Effector CD8-positive, alpha-beta T cell (primary cell): ENCODE data around the gene TMPRSS11D.

Experiments used
- DNase-seq: peaks from one replicate; lab custom pipeline; 2025; lab: John Stamatoyannopoulos, UW

Gene TMPRSS11D

DNA sequence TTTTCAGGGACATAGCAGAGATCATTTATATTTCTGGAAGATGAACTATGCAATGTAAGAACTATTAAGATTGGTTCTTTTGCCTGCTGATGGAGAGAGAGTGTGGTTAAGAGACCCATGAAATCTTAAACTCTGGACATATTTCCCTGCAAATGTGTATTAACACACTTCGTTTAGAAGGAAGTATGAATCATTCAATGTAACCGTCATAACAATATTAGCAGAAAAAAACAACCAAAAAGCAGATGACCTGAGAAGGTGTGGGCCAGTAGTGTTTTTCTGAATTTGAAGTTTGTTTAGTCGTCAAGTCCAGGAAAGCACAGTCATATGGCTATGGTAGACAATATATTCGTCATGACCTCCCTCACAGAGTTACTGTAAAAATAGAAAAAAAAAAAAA lies 2.5 kb upstream of the TMPRSS11D start:
- no peak for DNase-seq

DNA sequence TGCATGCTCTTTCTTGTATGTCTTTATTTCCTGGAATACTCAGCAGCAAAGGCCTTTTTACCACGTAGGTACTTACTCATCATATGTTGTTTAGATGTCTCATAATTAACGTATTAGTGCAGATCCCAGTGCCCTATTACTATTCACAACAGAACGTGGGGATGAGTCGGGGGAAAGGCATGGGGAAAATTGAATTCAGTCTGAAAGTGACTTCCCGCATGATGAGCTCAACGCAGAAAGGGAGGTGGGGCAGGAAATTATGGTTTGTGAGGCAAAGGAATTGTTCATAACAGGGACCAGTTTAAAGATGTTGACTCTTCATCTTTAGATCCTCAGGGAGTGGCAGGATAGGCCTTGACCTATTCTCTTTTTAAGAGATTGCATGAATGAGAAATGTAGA lies 2.0 kb upstream of the TMPRSS11D start:
- no peak for DNase-seq

DNA sequence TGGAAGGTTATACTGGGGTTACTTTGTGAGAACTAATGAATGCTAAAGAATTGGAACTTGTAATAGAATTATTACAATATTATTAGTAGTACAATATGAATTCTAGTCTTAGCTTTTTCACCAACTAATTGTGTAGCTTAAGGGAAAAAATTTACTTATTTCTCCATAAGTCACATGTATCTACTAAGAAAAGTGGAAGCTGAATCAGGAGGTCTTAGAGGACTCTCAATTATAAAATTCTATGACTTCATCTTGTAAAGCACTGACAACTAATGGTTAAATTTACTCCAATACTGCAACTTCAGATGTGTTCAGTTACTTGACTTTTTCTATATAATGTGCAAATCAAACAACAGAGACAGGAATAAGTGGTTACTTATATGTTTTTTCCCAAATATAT lies 899 bp upstream of the TMPRSS11D start:
- no peak for DNase-seq

DNA sequence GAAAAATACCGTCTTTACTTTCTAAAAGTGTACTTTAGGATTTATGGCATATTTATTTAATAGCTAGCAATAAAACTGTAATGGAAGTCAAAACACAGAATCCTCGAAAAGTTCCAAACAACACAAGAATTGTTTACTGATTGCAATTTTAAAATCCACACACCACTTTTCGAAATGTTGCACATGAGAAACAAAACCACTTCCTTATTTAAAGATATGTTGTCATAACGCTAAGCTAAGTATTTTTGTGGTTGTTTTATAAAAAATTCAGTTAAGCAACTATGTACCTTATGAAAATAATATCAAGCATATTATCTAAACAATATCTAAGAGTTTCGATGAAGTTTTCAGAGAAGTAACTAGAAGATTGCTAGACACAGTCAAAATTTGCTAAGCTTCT lies 344 bp downstream of the TMPRSS11D start:
- DNase-seq, result no peak

DNA sequence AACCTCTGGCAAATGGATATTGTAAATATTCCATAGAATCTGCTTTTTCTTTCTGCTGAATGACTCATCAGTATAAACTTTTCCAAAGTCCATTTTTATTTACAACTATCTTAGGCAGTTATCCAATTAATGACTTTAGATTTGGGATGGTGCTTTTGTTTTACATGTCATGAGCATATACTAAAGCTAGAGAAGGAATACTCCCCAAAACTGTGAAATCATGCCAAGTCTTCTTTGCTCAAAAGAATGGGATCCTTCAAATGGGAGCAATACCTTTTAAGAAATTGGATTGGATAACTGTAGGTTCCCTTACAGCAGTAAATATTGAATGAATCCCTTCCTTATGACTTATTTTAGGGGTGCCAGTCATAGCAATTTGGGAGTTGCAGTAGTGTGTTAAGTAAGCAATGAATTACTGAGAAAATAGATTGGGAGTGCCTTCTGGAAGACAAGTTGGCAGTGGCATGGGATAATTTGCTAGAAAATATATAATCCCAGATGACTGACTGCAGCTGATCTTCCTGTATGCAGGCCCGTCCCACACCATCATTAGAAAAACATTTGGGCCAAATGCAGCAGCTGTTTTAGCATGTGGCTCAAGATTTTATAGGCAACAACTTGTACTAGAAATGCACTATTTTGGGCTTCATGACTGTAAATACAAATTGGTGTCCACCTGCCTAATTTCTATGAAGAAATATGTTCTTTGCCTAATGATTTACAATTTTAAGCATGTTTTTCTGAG lies 2.8 kb downstream of the TMPRSS11D start:
- no peak for DNase-seq

DNA sequence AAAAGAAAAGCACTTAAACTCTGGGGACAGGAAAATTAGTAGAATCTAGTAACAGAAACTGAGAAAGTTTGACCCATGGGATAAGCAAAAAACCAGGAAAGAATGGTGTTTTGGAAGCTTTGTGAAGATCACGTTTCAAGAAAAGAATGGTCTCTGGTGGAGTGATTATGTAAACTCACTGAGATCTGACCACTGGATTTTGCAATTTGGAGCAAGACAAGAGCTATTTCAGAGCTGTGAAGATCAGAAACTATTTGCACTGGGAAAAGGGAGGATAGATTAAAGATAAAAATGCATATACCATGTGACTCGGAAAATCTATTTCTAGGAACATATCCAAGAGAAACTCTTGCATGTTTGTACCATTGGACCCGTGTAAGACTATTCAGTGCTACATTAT lies 4.3 kb downstream of the TMPRSS11D start:
- DNase-seq, result no peak

DNA sequence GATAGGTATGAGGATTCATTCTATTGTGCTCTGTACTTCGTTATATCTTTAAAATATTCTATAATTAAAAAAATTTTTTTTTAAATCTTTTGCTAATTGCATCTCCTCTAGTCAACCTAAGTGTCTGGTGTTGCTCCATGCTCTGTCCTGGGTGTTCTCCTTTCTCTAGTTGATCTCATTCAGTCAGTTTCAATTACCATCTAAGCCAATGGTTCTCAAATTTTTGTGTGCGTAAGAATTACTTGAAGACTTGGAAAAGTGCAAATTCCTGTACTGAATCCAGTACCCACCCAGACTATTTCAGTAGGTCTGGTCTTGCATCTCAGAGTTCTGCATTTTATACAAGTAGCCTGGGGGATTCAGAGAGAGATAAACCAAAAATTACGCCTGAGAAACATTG lies 6.7 kb downstream of the TMPRSS11D start:
- DNase-seq, result no peak

DNA sequence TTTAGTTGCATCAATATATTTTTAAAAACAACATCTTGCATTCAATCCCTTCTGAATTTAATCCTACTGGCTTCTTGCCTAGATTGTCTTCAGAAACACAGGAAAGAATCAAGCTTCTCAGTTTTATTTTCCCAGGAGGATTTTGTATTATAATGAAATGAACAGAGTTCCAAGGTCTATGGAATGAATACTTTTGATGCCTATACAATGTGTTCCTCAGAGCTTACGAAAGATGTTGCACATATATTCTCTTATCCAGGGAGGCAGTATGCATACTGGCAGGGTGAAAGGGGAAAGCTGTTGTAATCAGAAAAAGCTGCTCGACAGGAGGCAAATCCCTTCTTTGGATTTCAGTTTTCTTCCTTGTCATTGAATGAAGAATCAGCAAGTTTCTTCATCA lies 8.8 kb downstream of the TMPRSS11D start:
- DNase-seq, result no peak

DNA sequence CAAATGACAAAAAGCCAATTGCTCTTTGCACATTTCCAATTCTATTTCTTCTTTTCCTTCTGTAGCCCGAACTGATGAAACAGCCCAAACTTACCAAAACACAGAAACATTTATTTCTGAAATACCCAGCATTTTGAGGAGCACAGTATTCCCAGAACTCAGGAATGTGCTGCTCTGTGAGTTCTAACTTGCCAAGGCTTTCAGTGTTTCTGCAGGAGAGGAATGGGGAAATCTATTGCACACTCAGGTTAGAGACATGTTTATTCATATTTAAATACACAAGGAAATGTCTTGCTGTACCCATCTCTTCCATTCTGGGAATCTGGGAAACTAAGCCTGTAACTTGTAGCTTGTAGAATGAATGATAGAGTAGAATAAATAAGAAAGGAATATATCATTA lies 10.7 kb downstream of the TMPRSS11D start:
- no peak for DNase-seq

DNA sequence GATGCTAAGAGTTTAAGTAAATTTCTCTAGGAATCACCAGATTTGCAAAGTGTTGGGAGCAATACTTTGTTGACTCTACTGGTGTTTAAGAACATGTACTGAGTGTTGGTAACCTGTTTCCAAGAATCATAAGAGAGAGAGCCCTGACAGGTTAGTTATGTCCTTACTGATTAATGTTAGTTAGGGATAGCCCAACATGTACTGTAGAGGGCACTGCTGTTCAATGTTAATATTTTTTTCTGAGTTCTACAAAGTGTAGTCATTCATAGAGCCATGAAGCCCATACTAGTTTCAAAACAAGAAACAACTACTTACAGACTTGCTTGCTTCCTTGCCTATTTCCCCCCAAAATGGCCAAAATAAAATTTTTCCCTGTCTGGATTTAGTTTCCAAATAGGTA lies 11.9 kb downstream of the TMPRSS11D start:
- no peak for DNase-seq

DNA sequence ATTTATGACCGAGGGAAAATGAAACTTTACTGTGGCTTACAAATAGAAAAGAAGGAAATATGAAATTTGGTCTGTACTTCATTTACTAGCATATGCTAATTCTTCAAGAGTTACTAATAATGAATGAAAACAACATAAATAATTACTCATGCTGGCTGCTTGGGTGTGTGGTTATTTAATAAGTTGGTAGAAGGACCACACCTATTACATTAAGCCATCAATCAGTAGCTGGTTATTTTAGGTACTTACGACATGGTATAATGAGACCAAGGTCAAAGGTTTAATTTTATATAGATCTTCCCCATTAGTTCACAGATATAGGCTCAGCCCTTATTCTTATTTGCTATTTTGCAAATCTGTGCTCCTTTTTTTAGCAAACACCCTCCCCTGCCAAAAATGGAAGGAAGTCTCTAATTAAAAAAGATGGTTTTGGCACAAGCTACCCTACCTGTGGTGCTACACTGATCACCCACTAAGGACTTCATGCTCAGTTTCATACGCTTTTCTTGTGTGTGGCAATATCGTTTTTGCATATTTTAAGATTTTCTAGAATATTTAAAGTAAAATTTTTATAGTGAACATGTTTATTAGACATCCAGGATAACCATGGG lies 14.1 kb downstream of the TMPRSS11D start:
- DNase-seq, result no peak

DNA sequence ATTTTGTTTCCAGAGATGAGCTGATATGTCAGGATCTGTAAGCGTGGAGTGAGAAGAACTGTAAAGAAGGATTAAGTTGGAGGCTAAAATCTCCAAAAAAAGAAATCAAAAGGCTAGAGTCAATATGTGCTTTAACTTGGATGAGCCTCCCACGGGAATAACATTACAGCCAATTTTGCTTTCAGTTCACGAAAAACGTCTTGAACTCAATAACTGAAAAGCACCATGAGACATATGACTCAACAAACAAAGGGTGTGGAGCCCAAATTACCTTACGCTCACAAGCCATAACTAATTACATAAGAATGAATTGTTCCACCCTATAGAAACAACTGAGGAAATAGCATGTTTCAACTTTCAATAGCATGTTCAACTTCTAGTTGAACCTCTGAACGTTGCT lies 22.3 kb downstream of the TMPRSS11D start:
- no peak for DNase-seq

DNA sequence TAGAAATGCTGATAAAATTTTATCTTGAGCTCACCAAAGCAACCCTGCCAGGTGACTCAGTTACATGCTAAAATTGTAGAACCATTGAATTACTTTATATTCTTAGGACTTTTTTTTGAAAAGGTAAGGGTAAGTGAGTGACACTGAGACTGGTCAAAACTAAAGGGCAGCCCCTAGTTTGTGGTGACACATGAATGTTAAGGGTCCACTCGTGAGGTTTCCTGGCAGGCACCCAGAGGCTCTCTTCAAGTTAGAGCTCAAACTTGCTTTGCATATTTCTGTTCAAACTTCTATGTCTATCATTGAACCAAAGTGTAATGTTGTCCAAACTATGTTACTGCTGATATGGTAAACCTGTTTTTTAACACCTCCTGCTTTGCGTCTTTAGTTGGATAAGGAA lies 30.5 kb downstream of the TMPRSS11D start:
- no peak for DNase-seq

DNA sequence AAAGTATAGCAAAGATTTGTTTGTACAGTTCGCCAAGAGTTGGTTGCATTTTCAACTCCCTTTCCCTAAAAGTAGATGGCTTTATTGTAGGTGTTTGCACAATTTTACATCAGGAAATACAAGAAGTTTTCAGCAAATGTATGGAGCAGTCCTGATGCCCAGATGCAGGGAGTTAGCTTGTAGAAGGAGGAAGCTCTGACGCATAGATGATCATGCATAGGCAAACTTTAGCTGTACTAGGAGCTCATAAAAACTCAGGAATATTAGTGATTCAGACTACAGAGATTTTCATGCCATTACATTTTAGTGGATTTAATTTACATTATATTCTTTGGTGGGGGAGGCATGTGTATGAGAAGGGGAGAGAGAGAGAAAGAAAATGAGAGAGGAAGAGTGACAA lies 62.9 kb downstream of the TMPRSS11D start:
- no peak for DNase-seq

DNA sequence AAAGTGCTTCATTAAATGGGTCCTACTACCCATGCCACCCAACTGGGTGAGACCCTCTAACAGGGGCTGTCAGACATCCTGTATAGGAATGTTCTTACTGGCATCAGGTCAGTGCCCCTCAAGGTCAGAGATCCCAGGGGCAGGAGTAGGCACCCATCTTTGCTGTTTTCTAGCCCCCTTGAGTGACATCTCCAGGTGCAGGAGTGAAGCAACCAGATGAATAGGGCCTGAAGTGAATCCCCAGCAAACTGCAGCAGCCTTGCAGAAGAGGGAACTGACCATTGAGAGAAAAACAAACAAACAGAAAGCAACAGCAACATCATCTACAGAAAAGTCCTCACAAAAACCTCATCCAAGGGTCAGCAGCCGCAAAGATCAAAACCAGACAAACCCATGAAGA lies 73.8 kb downstream of the TMPRSS11D start:
- DNase-seq, result no peak

DNA sequence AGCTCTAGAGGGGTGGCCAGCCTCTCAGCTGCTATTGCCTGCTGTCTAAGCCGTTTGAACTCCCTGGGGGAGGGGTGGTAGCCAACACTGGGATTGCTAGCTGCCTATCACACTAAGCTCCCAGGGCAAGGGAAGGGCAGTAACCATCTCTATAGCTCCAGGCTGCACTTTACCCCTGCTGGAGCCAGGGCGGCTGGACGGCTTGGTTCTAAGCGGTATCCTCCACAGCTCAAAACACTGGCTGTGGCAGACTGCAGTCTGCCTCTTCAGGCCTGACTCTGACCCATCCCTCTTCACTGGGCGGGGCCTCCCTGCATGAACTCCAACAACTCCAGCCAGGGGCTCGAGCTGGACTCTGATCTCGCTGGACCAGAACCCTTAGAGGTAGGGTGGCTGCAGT lies 74.3 kb downstream of the TMPRSS11D start:
- DNase-seq, result no peak

DNA sequence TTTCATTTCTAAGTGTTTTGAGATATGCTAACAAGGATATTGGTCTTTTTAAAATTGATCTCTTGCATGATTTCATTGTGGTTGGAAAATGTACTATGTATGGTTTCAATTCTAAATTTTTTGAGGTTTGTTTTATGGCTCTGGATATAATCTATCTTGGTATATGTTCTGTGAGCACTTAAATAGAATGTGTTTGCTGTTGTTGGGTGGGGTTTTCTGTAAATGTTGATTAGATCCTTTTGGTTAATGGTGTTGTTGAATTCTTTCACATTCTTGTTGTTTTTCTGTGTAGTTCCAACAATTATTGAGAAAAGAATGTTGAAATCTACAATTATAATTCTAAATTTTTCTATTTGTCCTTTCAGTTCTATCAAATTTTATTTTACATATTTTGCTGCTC lies 87.0 kb downstream of the TMPRSS11D start:
- no peak for DNase-seq

DNA sequence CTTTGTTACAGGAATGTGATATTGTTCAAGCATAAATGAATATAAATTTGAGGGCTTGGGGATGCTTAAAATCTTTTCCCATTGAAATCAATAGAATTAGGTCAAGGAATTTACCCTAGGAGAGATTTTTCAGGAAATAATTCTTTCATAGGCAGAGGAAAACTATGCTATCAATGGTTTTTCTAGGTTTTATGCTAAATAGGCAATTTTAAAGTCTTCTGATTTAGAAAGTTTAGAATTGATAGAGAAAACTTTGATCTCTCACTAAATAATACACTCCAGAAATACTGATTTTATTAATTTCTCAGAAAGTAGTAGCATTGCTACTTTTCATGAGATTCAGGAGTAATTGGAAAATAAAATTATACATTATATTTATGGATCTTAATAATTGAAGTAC lies 93.1 kb downstream of the TMPRSS11D start:
- no peak for DNase-seq

DNA sequence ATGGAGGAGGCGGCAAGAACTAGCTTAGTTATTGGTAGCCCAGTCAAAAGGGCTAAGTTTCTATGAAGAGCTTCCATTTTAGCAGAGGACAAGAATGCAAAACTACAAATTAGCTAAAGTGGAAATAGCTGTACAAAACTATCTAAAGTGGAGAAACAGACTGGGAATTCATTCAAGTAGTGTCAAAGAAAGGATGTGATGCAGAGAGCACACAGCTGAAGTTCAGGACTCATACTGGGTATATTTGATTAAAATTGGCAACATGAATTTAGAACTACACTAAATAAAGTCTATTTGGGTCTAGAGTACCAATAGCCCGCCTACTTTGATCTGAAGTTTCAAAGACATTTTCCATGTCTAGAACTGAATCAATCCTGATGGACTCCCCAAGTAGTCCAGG lies 96.5 kb downstream of the TMPRSS11D start:
- DNase-seq, result no peak

DNA sequence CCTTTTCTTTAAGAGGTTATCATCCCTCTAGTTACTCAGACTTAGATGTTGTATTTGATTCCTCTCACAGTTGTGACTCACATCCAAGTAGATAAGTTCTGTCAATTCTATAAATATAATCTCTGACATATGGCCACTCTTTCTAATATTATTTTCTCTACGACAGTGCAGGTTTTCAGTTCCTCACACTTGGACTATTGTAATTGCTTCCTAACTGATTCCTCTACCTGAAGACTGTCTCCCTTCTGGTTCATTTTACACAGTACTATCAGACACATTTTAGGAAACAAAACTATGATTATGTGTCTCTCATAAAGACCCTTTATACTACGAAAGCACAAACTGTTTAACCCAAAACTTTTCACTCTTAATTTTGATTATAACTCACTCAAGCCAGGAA lies 98.3 kb downstream of the TMPRSS11D start:
- no peak for DNase-seq

DNA sequence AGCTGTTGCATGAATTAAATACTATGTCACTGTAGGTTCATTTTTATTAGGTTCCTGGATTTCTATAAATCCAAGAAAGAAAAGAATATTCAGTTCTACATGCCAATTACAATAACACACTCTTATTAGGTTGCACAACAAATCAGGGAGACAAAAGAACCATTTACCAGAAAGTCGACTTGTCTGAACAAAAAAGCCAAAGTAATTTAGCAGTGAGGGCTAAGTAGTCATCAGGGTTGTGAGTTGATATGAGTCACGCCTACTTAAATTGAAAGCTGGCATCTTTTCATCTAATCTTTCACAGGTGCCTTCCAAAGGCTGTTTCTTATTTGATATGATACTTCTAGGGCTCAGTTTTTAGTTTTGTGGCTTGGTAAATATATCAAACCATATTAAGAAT lies 104.2 kb downstream of the TMPRSS11D start:
- DNase-seq, result no peak

DNA sequence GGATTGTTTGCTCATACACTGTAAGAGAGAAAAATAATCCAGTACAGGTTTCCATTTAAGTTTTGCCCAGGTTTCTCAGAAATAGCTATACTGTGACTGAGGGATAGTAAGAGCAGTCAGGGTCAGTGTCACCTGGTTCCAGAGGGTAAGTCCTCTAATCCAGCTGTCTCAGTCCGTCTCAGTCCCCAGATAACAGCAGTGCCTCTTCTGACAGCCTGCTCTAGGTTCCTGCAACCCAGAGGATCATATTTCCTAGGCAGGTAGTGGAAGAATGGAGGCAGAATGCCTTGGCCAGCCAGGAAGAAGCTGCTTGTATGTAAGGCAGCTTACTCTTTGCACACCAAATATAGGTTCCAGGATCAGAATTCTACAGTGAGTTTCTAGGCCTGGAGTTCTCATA lies 107.1 kb downstream of the TMPRSS11D start:
- DNase-seq, result no peak
